ENCODE measurements around the gene TMEM231. TPM values are rescaled to one million over a fixed set of nuclear protein-coding genes. Genes with fewer than 3 reads are reported as not detected.
"Not testable (repeated sequence)": the region's sequence is repeated elsewhere in the genome, so short reads cannot be mapped to it uniquely, and the experiment has no call there.

The TMEM231 gene
- total RNA-seq, 1 donor, result 17.0 TPM

DNA sequence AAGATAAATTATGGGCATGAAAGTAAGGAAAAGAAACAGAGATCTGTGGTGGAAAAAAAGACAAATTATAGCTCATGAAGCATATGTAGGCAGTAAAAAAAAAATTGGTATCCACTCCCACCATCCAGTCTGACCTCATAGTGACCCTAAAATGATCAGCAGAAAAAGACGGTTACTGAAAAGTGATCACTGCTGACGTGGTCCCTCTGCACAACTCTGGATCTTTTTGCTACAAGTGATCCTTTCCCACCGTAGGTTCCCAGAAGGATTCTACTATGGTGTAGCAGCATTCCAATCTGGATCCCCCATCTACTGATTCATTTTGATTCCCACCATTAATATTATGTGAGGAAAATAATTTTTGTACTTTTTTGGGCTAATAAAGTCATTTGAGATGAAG lies 49.9 kb downstream of the TMEM231 start:
- peak overlapping the region; percentile 68 for H3K27ac ChIP-seq (ENCODE audit: low read depth, low read length)
- no peaks in the 10 kb centered on the region for H3K9me3 ChIP-seq (ENCODE audit: low read depth, low read length)
- peaks cover 16% of the 10 kb centered on the region for H3K4me1 ChIP-seq (ENCODE audit: insufficient read depth, low read length)
- H3K4me2 ChIP-seq (ENCODE audit: insufficient read depth, low read length), result peak overlapping the region; percentile 16
- TF ChIP-seq, protein P1, sequence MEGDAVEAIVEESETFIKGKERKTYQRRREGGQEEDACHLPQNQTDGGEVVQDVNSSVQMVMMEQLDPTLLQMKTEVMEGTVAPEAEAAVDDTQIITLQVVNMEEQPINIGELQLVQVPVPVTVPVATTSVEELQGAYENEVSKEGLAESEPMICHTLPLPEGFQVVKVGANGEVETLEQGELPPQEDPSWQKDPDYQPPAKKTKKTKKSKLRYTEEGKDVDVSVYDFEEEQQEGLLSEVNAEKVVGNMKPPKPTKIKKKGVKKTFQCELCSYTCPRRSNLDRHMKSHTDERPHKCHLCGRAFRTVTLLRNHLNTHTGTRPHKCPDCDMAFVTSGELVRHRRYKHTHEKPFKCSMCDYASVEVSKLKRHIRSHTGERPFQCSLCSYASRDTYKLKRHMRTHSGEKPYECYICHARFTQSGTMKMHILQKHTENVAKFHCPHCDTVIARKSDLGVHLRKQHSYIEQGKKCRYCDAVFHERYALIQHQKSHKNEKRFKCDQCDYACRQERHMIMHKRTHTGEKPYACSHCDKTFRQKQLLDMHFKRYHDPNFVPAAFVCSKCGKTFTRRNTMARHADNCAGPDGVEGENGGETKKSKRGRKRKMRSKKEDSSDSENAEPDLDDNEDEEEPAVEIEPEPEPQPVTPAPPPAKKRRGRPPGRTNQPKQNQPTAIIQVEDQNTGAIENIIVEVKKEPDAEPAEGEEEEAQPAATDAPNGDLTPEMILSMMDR (IDR thresholded peaks at IDR 0.05; ENCODE audit: extremely low read depth, low read depth, low read length), result no peak
- H3K4me3 ChIP-seq (ENCODE audit: insufficient read depth, low read length), result no peak overlapping the region
- no peaks in the 10 kb centered on the region for H3K36me3 ChIP-seq (ENCODE audit: insufficient read depth, low read length)
- no peaks in the 10 kb centered on the region for H4K20me1 ChIP-seq (ENCODE audit: insufficient read depth, low read length)
- peak overlapping the region; percentile 86 for H2AFZ ChIP-seq (ENCODE audit: low read length)
- H3K79me2 ChIP-seq (ENCODE audit: insufficient read depth, low read length), result no peaks in the 10 kb centered on the region
- no peaks in the 10 kb centered on the region for H3K27me3 ChIP-seq (ENCODE audit: insufficient read depth, low read length)
- DNase-seq (ENCODE audit: insufficient read length, low spot score, missing footprints), result no peak

DNA sequence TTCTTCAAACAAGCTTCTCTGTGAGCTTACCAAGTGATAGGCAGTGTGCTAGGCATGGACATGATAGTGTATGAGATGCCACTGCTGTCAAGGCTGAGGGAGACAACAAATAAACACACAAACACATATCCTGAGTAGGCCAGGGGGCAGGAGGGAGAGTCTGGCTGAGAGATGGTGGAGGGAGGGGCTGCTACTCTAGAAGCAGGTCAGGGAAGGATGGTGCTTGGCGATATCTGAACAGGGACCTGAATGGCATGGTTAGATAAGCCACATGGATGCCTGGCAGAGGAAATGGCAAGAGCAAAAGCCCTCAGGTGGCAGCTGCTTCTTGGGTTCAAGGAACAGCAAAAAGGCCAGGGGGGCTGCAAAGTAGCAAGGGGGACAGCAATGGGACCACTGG lies 52.3 kb downstream of the TMEM231 start:
- Histone ChIP-seq H3K4me1 (ENCODE audit: insufficient read depth, low read length) (peaks cover 12% of the 10 kb centered on the region), H4K20me1 (ENCODE audit: insufficient read depth, low read length) (no peaks in the 10 kb centered on the region), H3K36me3 (ENCODE audit: insufficient read depth, low read length) (no peaks in the 10 kb centered on the region), H3K27ac (ENCODE audit: low read depth, low read length) (no peak overlapping the region), H3K4me3 (ENCODE audit: insufficient read depth, low read length) (no peak overlapping the region), H3K79me2 (ENCODE audit: insufficient read depth, low read length) (no peaks in the 10 kb centered on the region), H3K4me2 (ENCODE audit: insufficient read depth, low read length) (no peak overlapping the region), H3K27me3 (ENCODE audit: insufficient read depth, low read length) (no peaks in the 10 kb centered on the region), H2AFZ (ENCODE audit: low read length) (no peak overlapping the region), H3K9me3 (ENCODE audit: low read depth, low read length) (no peaks in the 10 kb centered on the region)
- DNase-seq (ENCODE audit: insufficient read length, low spot score, missing footprints), result no peak
- TF ChIP-seq, protein P1 (IDR thresholded peaks at IDR 0.05; ENCODE audit: extremely low read depth, low read depth, low read length), result no peak

DNA sequence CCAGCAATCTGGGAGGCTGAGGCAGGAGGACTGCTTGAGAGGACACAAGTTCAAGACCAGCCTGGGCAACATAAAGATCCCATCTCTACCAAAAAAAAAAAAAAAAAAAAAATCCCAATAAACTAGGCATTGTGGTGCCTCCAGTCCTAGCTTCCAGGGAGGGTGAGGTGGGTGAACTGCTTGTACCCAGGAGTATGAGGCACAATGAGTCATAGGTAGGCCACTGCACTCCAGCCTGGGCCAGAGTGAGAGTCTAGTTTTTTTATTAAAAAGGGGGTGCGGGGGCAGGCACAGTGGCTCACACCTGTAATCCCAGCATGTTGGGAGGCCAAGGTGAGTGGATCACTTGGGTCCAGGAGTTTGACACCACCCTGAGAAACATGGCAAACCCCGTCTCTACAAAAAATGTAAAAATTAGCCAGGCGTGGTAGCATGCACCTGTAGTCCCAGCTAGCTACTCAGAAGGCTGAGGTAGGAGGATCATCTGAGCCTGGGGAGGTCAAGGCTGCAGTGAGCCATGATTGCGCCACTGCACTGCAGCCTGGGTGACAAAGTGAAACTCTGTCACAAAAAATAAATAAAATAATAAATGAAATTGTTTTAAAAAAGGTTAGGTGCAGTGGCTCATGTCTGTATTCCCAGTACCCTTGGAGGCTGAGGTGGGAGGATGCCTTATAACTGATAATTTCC lies 53.0 kb downstream of the TMEM231 start:
- H4K20me1 ChIP-seq (ENCODE audit: insufficient read depth, low read length), result no peaks in the 10 kb centered on the region
- TF ChIP-seq, protein P1 (IDR thresholded peaks at IDR 0.05; ENCODE audit: extremely low read depth, low read depth, low read length), result no peak

DNA sequence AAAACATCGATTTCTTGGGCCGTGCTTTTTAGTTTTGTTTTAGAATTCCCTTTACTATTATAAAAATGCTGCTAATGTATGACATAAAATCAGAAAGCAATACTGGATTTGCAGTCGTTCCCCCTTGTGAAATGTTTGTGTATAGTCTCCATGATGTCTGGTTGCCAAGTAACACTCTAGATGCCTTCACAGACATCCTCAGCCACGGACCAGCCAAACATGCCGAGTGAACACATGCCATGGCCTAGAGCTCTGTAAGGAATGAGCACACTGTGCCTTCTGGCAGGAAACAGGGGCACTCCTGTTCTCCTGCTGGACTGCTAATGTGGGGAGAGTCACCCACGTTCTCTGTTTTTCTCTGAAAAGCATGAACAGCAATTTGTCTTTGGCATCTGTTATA lies 54.2 kb downstream of the TMEM231 start:
- Histone ChIP-seq H2AFZ (ENCODE audit: low read length) (peak overlapping the region; percentile 25), H3K4me1 (ENCODE audit: insufficient read depth, low read length) (peaks cover 11% of the 10 kb centered on the region), H3K27ac (ENCODE audit: low read depth, low read length) (peak overlapping the region; percentile 20), H3K4me2 (ENCODE audit: insufficient read depth, low read length) (peak overlapping the region; percentile 11)
- H3K9me3 ChIP-seq (ENCODE audit: low read depth, low read length); H3K27me3 ChIP-seq (ENCODE audit: insufficient read depth, low read length); H3K79me2 ChIP-seq (ENCODE audit: insufficient read depth, low read length); H3K4me3 ChIP-seq (ENCODE audit: insufficient read depth, low read length); H3K36me3 ChIP-seq (ENCODE audit: insufficient read depth, low read length); H4K20me1 ChIP-seq (ENCODE audit: insufficient read depth, low read length): not testable (repeated sequence)
- DNase-seq (ENCODE audit: insufficient read length, low spot score, missing footprints), result peak; percentile 76

More for the DNA sequence above, 53.0 kb downstream of the TMEM231 start:
- H3K4me2 ChIP-seq (ENCODE audit: insufficient read depth, low read length), result no peak overlapping the region
- H3K27ac ChIP-seq (ENCODE audit: low read depth, low read length), result no peak overlapping the region
- H3K4me3 ChIP-seq (ENCODE audit: insufficient read depth, low read length), result no peak overlapping the region
- H3K79me2 ChIP-seq (ENCODE audit: insufficient read depth, low read length), result no peaks in the 10 kb centered on the region
- H3K4me1 ChIP-seq (ENCODE audit: insufficient read depth, low read length), result peaks cover 12% of the 10 kb centered on the region
- DNase-seq (ENCODE audit: insufficient read length, low spot score, missing footprints), result no peak
- no peaks in the 10 kb centered on the region for H3K27me3 ChIP-seq (ENCODE audit: insufficient read depth, low read length)
- no peaks in the 10 kb centered on the region for H3K36me3 ChIP-seq (ENCODE audit: insufficient read depth, low read length)
- no peaks in the 10 kb centered on the region for H3K9me3 ChIP-seq (ENCODE audit: low read depth, low read length)
- H2AFZ ChIP-seq (ENCODE audit: low read length), result no peak overlapping the region
